Urothelium cell line (cell line): ENCODE results near the gene STAG2.
"Not testable (repeated sequence)": the region's sequence is repeated elsewhere in the genome, so short reads cannot be mapped to it uniquely, and the experiment has no call there.

Source experiments
- DNase-seq: peaks from one replicate; pipeline ENCODE4 v3.0.0; 2011; ENCODE audit warnings: low spot score, mixed read lengths
- FAIRE-seq: peaks from 2 replicates; lab custom pipeline; 2011; peaks lifted over from hg19 to GRCh38; lab: Jason Lieb, UNC

The STAG2 gene

DNA sequence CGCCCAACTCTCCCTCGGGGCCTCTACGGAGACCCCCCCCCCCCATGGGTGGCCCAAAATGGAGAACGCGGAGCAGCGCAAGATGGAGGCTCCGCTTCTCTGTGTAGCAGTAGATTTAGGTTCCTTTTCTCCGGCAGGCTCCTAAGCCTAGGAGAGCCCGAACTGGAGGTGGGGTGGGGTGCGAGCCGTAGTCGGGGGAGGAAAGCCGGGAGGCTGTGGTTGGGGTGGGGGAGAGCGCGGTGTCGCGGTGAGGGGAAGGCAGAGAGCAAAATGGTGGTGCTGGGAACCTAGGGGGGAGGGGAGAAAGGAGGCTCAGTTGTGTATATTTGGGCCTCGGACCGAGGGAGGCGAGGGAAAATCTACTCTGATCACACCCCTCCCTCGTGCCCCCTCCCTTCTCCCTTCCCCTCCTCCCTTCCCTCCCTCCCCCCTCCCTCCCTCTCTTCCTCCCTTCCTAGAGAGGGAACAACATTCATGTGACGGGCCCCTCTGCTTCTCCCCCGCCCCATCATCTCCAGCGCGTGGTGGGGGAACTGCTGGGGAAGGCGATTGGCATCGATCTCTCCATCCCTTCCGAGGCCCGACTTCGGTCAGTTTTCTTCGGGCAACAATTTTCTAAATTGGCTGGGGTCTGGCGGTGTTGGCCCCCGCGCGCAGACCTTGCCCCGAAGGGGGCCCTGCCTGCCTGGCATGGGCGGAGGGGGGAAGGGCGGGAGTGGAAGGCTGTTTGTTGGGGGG lies at the start of gene STAG2:
Gene STAG2, plus strand, starts transcription at position 439 of the 738 bp plus-strand sequence. CDS start 60,922 bp downstream, outside the sequence.
- peak; percentile 23 for DNase-seq
- no peak for FAIRE-seq

DNA sequence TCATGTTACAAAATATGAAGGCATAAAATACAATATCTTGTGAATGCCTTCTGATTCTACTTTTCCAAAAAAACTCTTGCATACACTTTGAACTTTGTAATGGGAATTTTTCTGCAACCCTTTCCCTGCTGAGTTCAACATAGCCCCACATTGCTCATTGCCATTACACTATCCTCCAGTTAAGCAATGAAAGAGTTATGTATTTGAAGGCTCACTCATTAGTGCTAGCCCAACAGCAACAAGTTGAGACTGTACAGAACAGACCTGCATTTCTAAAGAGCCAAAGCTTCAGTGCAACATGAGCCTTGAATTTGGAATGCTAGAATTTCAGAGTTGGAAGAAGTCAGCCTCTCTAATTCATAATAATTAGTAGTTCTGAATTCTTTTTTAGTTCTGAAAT lies 44.4 kb upstream of the STAG2 start:
- no peak for DNase-seq
- no peak for FAIRE-seq

DNA sequence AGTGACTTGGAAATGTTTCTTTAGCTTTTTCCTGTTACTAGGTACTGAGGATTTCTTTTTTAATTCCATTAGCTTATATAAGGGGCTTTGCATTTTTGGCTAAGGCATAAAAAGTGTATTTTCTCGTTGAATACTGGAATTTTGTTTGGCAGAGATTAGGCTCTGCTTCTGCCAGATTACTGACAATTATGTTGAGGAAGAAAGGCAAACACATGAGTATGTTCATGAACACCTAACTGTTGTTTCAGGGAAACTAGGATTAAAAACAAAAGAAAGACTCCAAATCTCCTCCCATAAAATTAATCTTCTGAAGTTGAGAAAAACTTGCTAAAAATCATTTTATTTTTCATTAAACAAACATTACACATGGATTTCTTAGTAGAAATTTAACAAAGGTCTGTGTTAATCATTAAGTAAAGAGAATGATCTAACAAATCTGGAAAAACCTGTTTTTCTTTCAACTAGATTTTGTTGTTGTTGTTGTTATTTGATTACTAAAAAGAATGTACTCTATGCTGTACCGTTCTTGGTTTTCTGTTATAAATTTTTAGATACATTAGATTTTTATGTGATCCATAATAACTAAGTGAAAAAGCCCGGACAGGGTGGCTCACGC lies 43.3 kb upstream of the STAG2 start:
- no peak for FAIRE-seq
- DNase-seq, result no peak

DNA sequence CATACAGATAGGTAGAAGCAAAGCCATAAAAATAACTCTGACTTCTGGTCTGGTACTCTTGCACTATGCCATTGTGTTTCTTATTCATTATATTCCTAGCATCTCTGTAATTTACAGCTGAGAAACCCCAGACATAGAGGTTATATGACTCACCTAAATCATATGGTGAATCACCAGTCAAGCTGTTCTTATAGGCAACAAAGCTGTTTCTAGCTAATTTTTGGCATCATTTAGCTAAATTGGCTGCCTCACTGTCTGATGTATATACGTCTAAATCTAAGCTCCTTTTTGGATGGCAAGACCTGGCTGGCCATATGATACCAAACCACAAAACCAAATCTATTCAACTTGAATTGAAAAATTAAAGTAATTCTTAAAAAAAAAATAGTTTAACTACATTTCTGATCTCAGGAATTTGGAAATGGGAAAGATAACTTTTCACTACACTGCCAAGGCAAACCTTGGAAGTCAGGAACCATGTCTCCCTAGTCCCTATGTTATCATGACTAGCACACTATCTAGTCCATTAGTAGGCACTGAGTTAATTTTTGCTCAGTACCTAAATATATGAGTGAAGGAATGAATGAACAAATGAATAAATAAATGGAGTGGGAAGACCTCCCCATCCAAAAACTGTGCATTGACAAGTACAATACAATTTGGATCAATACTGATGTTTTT lies 41.3 kb upstream of the STAG2 start:
- no peak for FAIRE-seq
- DNase-seq, result peak; percentile 16

DNA sequence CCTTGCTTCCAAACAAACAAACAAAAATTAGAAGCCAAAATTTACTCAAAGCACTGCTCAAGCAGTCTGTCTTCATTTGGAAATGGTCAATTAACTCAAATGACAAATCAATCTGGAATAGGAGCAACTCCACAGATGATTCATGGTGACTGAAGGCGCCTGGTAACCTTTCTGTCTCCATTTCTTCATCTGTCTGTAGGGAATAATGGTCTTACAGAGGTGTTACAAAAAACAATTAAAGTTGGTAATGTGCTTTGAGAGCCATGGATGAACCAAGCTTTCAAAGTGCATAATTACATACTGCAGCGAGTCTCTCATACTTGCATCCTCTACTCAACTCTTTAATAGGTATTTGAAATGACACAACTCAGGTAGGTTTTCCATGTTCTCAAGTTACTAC lies 38.3 kb upstream of the STAG2 start:
- no peak for DNase-seq
- FAIRE-seq, result no peak

DNA sequence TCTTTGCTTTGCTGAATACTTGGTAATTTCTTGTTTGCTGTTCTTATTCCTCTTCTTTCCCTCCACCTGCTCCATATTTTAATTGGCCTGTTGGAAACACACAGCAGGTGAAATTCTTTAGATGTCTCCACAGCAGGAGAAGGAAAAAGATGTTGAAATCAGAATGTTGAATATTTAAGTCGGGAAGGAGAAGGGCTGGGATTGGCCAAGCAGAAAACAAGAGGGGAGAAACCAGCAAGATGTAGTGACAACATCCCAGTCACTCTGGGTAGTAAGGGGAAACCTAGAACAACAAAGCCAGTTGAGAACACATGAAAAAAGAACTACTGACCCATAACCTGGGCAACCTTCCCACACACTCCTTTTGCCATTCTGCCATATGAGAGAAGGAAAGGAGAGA lies 37.3 kb upstream of the STAG2 start:
- DNase-seq, result no peak

DNA sequence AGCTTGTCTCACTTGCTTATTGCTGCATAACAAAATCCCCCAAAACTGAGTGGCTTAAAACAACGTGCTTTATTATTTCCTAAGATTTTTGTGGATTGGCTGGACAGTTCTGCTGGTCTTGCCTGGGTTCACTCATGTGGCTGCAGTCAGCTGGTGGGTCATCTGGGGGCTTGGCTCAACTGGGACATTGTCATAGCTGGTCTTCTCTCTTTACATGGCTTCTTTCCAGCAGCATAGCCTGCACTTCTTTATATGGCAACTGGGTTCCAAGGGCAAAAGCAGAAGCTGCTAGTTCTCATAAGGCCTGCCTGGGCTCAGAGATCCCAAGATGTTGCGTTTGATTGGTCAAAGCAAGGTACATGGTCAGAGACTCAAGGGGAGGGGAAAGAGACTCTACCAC lies 33.7 kb upstream of the STAG2 start:
- no peak for DNase-seq
- FAIRE-seq, result no peak

More for the DNA sequence above, 37.3 kb upstream of the STAG2 start:
- FAIRE-seq, result no peak

GRCh38 chrX:123932055-123932454 lies 29.5 kb upstream of the STAG2 start:
- DNase-seq, FAIRE-seq: not testable (repeated sequence)

- no peak for FAIRE-seq
- DNase-seq, result no peak
These were observed 18.4 kb upstream of the STAG2 start for GRCh38 chrX:123943074-123943473.

DNA sequence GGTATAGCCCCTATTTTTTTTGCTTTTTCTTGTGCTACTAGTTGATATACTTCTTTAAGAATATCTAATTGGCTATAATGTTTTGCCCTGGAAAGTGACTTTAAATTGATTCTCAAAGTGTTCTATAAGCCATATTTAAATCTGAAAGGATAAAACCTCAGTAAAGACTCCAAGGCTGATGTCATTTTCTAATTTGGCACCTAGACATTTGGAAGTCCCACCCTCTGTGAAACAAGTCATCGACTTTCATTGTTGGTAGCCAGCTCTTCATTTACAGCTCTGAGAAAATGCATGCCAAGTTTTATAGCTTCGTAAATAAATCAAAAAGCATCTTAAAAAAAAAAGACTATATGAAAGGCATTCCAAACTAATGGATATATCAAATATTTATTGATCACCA lies 18.0 kb upstream of the STAG2 start:
- FAIRE-seq, result no peak
- DNase-seq, result no peak

- FAIRE-seq, result no peak
- DNase-seq, result no peak
These were observed 11.7 kb upstream of the STAG2 start for GRCh38 chrX:123949846-123950245.

DNA sequence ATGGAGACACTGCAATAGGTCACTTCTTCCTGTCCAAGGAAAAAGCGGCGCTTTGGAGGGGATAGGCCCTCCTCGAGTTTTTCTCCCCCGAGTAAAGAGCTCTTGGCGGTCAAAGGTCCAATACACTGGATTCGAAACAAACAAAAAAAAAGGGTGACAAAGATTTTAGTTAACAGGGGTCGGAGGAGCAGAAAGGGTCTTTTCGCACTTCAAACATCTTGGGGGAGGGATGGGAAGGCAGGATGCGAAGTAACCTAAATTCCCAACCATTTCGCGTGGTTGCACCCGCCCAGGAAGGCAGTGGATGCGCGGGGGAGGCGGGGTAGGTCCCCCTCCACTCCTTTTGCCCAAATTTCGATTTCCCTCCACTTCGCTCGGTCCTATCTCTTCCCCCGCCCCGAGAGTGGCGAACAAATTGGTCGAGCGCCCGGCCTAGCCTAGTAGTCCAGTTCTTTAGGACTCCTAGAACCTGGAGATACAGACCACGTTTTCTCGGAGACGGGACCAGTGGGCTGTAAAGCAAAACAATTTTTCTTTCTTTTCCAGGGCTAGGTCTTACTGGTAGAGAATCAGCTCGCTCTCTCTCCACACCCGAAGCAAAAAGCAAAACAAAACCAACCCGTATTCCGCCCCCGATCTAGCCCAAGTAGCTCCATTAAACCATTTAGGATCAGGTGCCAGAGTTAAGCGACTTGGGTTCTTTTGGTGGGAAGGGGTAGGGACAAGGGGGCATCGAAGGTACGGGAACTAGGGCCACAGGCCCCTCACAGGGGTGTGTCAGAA lies 2.0 kb upstream of the STAG2 start:
- DNase-seq, result peak; percentile 4

DNA sequence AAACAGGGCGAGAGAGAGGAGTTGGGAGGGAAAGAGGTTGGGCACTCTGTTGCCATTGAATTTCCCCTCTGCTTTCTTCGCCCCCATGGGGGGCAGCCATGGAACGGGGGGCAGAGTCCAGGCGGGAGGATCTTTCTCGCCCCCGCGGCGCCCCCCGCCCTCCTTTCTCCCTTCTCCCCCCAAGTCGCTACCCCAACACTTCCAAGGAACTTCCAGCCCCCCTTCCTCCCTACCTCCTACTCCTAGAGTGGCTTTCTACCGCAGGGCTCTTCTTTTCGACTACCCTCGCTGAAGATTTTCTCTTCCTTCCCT lies 594 bp upstream of the STAG2 start:
- DNase-seq (no peak), FAIRE-seq (no peak)

More for the DNA sequence above, 2.0 kb upstream of the STAG2 start:
- FAIRE-seq, result no peak

- FAIRE-seq (no peak), DNase-seq (no peak)
These were observed 531 bp downstream of the STAG2 start for GRCh38 chrX:123962006-123962467.

DNA sequence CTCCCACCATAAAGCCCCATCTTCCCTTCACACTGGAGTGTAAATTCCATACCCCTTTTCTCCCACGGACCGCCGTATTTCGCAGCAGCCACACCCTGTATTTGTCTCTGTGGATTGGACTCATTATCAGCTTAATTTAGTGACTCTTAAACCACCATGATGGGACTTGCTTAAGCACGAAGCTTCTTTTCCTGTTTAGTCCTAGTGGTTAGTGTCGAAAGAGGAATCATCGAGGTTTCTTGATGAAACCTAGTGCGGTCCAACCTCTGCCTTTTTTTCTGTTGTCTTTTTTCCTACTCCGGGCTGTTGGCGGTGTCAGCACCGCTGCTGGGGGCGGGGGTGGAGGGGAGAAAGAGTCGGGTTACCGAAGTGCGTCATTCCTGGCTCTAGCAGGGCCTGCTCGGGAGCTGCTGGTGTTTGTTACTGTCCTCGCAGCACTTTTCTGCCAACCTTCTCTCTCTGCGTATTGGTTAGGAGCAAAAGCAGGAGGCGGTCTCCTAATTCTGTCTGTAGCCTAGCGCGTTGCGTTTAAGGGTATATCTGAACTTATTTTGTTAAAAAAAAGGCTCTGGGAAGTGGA lies 1.4 kb downstream of the STAG2 start:
- FAIRE-seq, result no peak
- peak; percentile 67 for DNase-seq

DNA sequence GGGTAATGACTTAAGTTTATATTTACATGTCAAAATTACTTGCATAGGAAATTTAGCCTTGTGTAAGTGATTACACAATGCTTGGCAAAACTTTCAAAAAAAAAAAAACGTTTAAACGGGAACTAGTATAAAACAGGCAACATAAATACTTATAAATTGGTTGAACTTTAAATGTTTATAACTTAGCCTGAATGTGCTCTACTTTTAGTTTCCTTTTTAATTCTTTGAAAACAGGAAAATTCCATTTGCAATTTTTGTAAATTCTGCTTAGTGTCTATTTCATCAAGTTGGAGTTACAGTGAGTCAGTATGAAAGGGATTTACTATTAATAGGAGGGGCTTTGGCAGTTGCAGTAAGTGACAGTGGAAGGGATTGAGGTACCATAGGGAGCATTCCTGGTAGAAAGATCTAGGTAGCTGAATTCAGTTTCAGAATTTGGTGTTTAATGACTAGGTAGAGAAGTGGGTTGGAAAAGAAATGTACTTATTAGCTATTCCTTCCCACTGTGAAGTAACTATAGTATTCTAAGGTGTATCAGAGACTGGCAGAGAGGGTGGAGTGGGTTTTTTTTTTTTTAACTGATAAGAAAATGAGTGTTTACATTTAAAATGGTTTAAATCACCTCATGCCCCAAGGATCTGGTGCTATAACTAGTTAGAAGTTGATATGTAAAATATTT lies 2.8 kb downstream of the STAG2 start:
- FAIRE-seq (no peak), DNase-seq (no peak)

- FAIRE-seq, result no peak
- no peak for DNase-seq
These were observed 4.2 kb downstream of the STAG2 start for GRCh38 chrX:123965712-123966111.

DNA sequence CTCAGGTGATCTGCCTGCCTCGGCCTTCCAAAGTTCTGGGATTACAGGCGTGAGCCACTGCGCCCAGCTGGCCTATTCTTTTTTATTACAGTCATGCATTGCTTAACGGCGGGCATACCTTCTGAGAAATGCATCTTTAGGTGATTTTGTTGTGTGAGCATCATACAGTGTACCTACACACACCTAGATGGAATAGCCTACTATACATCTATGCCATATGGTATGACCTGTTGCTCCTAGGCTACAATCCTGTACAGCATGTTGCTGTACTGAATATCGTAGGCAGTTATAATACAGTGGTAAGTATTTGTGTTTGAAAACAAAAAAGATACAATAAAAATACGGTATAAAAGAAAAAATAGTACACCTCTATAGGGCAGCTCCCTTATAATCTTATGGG lies 6.0 kb downstream of the STAG2 start:
- FAIRE-seq (no peak), DNase-seq (no peak)

- FAIRE-seq, result no peak
- DNase-seq, result no peak
These were observed 7.0 kb downstream of the STAG2 start for GRCh38 chrX:123968383-123969050.

GRCh38 chrX:123971982-123972381 lies 10.5 kb downstream of the STAG2 start:
- FAIRE-seq, result no peak
- DNase-seq, result no peak
